Karpas-422 (cell line): ENCODE data around the gene ATL1. TPM values are rescaled to one million over a fixed set of nuclear protein-coding genes. Genes with fewer than 3 reads are reported as not detected.
A peak's percentile ranks its signal among the peaks of the same experiment; 100 is the strongest.
"Not testable (repeated sequence)": the region's sequence is repeated elsewhere in the genome, so short reads cannot be mapped to it uniquely, and the experiment has no call there.

Experiments
- DNase-seq: peaks from one replicate; pipeline ENCODE4 v3.0.0-alpha.2; 2015
- H2AFZ ChIP-seq: fragments of 200-600 bp; sonication (generic); 2 replicates; pipeline ENCODE4 v1.6.1; 2014; ENCODE audit warnings: antibody characterized with exemption, low read length, mixed read lengths
- H3K27ac ChIP-seq: fragments of 200-600 bp; sonication (generic); 2 replicates; pipeline ENCODE4 v1.5.1; 2014; ENCODE audit warnings: mild to moderate bottlenecking, low read length, moderate library complexity
- H3K27me3 ChIP-seq: fragments of 200-600 bp; sonication (generic); 2 replicates; pipeline ENCODE4 v1.6.1; 2014; ENCODE audit warnings: low read length, mixed read lengths
- H3K36me3 ChIP-seq: fragments of 200-600 bp; sonication (generic); 2 replicates; pipeline ENCODE4 v1.6.1; 2014; ENCODE audit warnings: low read length, mixed read lengths; ENCODE audit not compliant: insufficient read depth
- H3K4me1 ChIP-seq: fragments of 200-600 bp; sonication (generic); 2 replicates; pipeline ENCODE4 v1.6.1; 2014; ENCODE audit warnings: mild to moderate bottlenecking, low read length, mixed read lengths
- H3K4me2 ChIP-seq: fragments of 200-600 bp; sonication (generic); 2 replicates; pipeline ENCODE4 v1.6.1; 2014; ENCODE audit warnings: low read length, low read depth, mild to moderate bottlenecking; ENCODE audit not compliant: poor library complexity, severe bottlenecking
- H3K4me3 ChIP-seq: fragments of 200-600 bp; sonication (generic); 2 replicates; pipeline ENCODE4 v1.5.1; 2014; ENCODE audit warnings: mild to moderate bottlenecking, antibody characterized with exemption, low read length, mixed read lengths
- H3K79me2 ChIP-seq: fragments of 200-600 bp; sonication (generic); 2 replicates; pipeline ENCODE4 v1.6.1; 2014; ENCODE audit warnings: mild to moderate bottlenecking, low read length, mixed read lengths
- H3K9ac ChIP-seq: fragments of 200-600 bp; sonication (generic); 2 replicates; pipeline ENCODE4 v1.6.0; 2014; ENCODE audit warnings: low read length
- H3K9me2 ChIP-seq: fragments of 200-600 bp; sonication (generic), shearing (Covaris generic); replicated peaks from 2 replicates; pipeline ENCODE4 v1.6.0; 2014; ENCODE audit warnings: mild to moderate bottlenecking, low read length, moderate library complexity; ENCODE audit not compliant: insufficient read depth
- H3K9me3 ChIP-seq: fragments of 300-700, 200-600 bp; sonication (generic); 2 replicates; pipeline ENCODE4 v1.6.1; 2014; ENCODE audit warnings: low read length, mixed read lengths
- H4K20me1 ChIP-seq: fragments of 200-600 bp; sonication (generic); 2 replicates; pipeline ENCODE4 v1.6.1; 2014; ENCODE audit warnings: mild to moderate bottlenecking, antibody characterized with exemption, low read length, low read depth; ENCODE audit not compliant: insufficient read depth
- total RNA-seq: library from RNA; depleted of rRNA; stranded (reverse); fragments of >200 nt; shearing (Covaris generic); gene quantifications from 2 replicates; pipeline ENCODE4 v1.2.3, GENCODE V29; 2014; ENCODE audit warnings: low replicate concordance

ATL1 gene
- total RNA-seq, 1 experiment from 2014 or later, result 3.3 TPM

DNA sequence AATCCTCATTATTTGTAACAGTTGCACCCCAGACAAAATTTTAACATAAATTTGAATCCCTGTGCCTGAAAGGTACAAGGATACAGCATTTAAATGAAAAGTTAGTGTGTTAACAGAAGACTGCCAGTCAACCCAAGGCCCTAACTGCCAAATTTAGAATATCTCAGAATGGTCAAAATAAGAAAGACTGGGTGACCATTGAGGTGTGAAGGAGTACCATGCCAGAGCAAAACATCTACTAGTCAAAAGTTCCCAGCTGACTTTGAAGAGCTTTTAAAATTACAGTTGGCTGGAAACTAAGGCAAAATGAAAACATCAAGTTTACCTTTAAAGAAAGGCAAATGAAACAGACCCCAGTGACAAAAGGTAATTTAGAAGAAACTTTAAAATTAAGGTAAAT lies 89.7 kb downstream of the ATL1 start:
- Histone ChIP-seq H3K4me3 (no peak overlapping the region), H3K36me3 (no peaks in the 10 kb centered on the region), H3K27ac (no peak overlapping the region), H2AFZ (no peak overlapping the region), H3K9me3 (no peaks in the 10 kb centered on the region), H3K9me2 (no peaks in the 10 kb centered on the region), H4K20me1 (0 out of 2 replicates have a peak, but pooled peaks cover 1% of the 10 kb centered on the region), H3K4me1 (peaks cover 24% of the 10 kb centered on the region), H3K9ac (no peak overlapping the region), H3K79me2 (0 out of 2 replicates have a peak, but pooled peaks cover 13% of the 10 kb centered on the region), H3K27me3 (no peaks in the 10 kb centered on the region), H3K4me2 (no peak overlapping the region)
- DNase-seq, result no peak

DNA sequence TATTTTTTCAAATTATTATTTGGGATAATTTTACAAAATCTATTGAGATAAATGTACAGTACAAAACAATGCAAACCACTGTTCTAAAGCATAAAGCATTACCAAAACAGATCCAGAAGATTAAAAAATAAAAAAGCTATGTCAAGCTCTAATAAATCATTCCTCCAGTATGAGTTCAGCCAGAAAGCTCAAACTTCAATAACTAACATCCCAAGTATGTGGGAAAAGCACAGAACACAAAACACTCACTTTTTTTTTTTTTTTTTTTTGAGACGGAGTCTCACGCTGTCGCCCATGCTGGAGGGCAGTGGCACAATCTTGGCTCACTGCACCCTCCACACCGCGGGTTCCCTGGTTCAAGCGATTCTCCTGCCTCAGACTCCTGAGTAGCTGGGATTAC lies 96.8 kb downstream of the ATL1 start:
- no peaks in the 10 kb centered on the region for H3K27me3 ChIP-seq
- DNase-seq, result no peak
- peaks cover 22% of the 10 kb centered on the region for H3K79me2 ChIP-seq

DNA sequence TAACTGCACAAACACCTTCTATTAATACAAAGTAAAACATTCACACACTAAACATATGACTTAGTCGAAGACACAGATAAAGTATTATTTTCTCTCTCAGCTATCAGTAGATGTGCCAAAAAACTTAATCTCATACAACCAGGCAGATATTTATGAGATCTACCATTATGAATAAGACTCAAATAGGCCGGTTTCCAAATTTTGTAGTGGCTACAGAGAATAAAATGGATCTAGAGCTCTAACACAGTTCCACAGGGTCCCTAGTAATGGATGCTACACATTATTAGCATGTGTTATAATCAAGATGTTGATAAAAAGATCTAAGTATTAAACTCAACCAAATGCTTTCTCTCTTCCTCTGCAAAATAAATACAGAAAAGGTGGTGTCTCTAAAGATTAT lies 97.8 kb downstream of the ATL1 start:
- Histone ChIP-seq H3K36me3 (peaks cover 8% of the 10 kb centered on the region; the same call in 1 of the 2 replicates), H3K4me1 (no peaks in the 10 kb centered on the region), H3K9ac (no peak overlapping the region), H3K27me3 (no peaks in the 10 kb centered on the region), H3K4me2 (no peak overlapping the region), H3K9me3 (no peaks in the 10 kb centered on the region), H4K20me1 (0 out of 2 replicates have a peak, but pooled peaks cover 5% of the 10 kb centered on the region), H3K27ac (no peak overlapping the region), H3K9me2 (no peaks in the 10 kb centered on the region), H3K4me3 (no peak overlapping the region), H2AFZ (no peak overlapping the region), H3K79me2 (peaks cover 21% of the 10 kb centered on the region)
- DNase-seq, result no peak

More for the DNA sequence above, 96.8 kb downstream of the ATL1 start:
- H2AFZ ChIP-seq, result no peak overlapping the region
- H3K4me1 ChIP-seq, result no peaks in the 10 kb centered on the region
- no peaks in the 10 kb centered on the region for H3K9me2 ChIP-seq
- H3K9me3 ChIP-seq, result no peaks in the 10 kb centered on the region
- H3K36me3 ChIP-seq, result peaks cover 7% of the 10 kb centered on the region; the same call in 1 of the 2 replicates
- 0 out of 2 replicates have a peak, but pooled peaks cover 5% of the 10 kb centered on the region for H4K20me1 ChIP-seq
- no peak overlapping the region for H3K4me2 ChIP-seq
- no peak overlapping the region for H3K9ac ChIP-seq
- H3K27ac ChIP-seq, result no peak overlapping the region
- no peak overlapping the region for H3K4me3 ChIP-seq

DNA sequence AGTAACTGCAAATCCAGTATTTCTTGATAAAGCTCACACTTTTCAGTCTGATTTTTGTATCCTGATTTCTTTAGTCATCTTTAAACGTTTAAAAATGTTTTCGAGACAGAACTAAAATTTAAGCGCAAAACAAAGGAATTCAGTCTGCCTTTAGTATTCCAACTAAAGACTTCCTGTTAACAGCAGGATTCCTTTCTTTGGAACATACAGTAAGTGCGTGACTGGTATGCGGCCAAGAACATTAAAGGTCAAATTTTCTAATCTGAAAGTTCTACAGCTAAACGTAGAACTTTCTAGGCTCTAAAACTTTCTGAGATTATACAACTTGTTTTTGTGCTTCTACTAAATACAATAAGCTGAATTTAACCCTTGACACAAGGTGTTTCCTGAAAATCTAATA lies 98.3 kb downstream of the ATL1 start:
- H3K9me2 ChIP-seq, result no peaks in the 10 kb centered on the region
- no peaks in the 10 kb centered on the region for H3K27me3 ChIP-seq
- peaks cover 8% of the 10 kb centered on the region; the same call in 1 of the 2 replicates for H3K36me3 ChIP-seq
- no peaks in the 10 kb centered on the region for H3K4me1 ChIP-seq
- H3K9me3 ChIP-seq, result no peaks in the 10 kb centered on the region
- no peak for DNase-seq
- no peak overlapping the region for H2AFZ ChIP-seq
- peaks cover 21% of the 10 kb centered on the region for H3K79me2 ChIP-seq
- H3K9ac ChIP-seq, result no peak overlapping the region
- no peak overlapping the region for H3K4me3 ChIP-seq
- H3K27ac ChIP-seq, result no peak overlapping the region
- no peak overlapping the region for H3K4me2 ChIP-seq
- 0 out of 2 replicates have a peak, but pooled peaks cover 5% of the 10 kb centered on the region for H4K20me1 ChIP-seq

DNA sequence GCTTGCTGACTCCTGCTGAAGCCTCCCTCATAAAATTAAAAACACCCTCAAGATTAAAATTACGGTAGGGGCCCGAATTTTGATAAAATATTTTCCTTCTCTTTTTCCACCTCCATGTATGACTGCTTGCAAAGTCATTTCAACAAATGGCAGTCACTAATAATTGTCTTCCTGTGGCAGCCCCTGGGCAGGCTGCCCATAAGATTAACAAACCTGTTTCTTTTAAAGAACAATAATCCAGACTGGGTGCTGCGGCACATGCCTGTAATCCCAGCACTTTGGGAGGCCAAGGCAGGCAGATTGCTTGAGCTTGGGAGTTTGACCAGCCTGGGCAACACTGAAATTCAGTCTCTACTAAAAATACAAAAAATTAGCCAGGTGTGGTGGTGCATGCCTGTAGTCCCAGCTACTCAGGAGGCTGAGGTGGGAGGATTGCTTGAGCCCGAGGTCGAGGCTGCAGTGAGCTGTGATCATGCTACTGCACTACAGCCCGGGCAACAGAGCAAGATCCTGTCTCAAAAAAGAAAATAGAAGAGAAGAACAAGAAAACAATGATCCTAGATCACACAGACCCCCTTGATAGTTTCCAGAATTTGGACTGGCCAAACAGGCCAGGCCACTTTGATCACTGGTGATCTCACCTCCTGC lies 99.5 kb downstream of the ATL1 start:
- H3K36me3 ChIP-seq, result peaks cover 10% of the 10 kb centered on the region; the same call in 1 of the 2 replicates
- 0 out of 2 replicates have a peak, but pooled peaks cover 5% of the 10 kb centered on the region for H4K20me1 ChIP-seq
- no peaks in the 10 kb centered on the region for H3K27me3 ChIP-seq
- no peak for DNase-seq
- no peak overlapping the region for H3K4me3 ChIP-seq
- no peak overlapping the region for H2AFZ ChIP-seq
- H3K27ac ChIP-seq, result no peak overlapping the region
- no peaks in the 10 kb centered on the region for H3K9me2 ChIP-seq
- H3K9me3 ChIP-seq, result no peaks in the 10 kb centered on the region
- H3K4me1 ChIP-seq, result no peaks in the 10 kb centered on the region
- H3K79me2 ChIP-seq, result peaks cover 17% of the 10 kb centered on the region
- no peak overlapping the region for H3K9ac ChIP-seq
- H3K4me2 ChIP-seq, result no peak overlapping the region

DNA sequence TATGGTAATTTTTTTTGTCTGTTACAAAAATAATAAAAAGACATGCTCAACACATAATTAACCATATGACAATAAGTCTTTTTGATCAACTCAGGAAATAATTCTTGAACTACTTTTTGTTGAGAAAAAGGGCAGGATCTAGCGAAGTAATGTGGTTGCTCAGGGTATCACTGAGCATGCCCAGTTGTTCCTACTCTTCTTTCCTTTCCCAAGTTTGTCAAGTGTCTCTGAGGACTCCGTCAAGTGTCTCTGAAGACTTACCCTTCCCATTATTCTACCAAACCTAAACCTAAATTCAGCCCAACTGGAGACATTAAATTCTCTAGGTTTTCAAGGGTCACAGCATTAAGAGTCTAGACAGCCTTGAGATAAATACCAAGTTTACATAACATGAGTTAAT lies 104.6 kb downstream of the ATL1 start:
- H3K27me3 ChIP-seq, H3K9me3 ChIP-seq, H3K9me2 ChIP-seq, H4K20me1 ChIP-seq, DNase-seq, H3K4me3 ChIP-seq, H3K27ac ChIP-seq, H3K9ac ChIP-seq, H3K4me2 ChIP-seq, H2AFZ ChIP-seq: not testable (repeated sequence)
- Histone ChIP-seq H3K4me1 (peaks cover 31% of the 10 kb centered on the region), H3K36me3 (peaks cover 13% of the 10 kb centered on the region; the same call in 1 of the 2 replicates), H3K79me2 (peaks cover 25% of the 10 kb centered on the region)

DNA sequence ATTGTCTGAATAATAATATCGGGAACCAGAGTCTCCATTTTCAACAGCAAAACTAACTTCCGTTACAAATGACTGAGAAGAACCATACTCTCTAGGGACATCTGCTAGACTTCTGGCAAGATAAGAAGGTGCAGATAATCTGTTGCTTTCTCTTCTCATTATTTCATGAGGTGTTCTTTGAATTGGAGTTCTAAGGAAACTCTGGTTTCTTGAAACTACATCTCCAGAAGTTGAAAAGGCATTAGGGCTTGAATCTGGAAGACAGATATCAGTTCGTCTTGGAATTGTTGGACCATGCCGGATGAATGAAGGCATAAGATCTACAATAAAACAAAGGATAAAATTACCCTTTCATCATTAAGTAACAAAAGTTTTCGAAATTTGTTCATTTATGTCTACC lies 105.4 kb downstream of the ATL1 start:
- H3K9ac ChIP-seq, result not testable (repeated sequence)
- Histone ChIP-seq H3K4me3 (peak overlapping the region; percentile 21; the same call in 1 of the 2 replicates), H3K4me2 (peak overlapping the region; percentile 91)

DNA sequence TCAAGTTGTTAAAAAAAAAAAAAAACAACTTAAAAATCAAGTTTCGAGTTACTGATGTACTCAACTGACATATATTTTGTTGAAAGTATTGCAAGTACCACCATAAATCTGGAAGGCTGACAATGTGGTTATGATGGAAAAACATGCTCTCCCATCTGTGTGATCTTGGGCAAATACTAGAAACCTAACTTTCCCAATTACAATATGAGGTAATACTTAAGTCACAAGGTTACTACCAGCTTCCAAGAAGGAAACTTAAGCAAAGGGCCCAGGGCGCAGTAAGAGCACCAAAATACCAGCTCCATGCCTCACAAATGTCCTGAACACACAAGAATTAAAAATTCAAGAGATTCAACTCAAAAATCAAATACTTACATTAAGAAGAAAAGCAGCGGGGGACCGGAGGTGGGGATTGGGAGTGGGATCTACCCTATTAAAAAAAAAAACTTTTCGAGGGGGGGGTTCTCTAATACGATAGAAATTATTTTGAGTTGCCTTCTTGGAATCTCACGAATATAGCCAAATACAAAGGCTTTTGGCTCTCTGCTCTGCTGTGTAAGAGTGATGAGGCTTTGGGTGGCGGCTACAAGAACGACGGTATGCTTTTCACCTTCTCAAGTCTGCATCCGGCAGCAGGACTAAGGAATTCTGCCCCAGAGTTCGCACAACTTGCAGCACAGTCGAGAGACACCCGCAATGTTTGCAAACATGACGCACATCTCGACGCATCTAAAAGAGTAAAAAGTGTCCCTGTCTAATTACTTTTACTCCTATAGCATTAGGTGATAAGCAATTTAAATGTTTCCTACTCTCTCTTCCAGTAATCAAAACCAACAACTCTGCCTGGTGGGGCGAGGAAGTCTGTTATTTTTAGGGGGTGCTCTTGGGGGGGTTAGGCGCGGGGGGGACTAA lies 107.1 kb downstream of the ATL1 start:
- H4K20me1 ChIP-seq, result no peaks in the 10 kb centered on the region
- DNase-seq, result peak; percentile 73
- H2AFZ ChIP-seq, result peak overlapping the region; percentile 98
- peaks cover 31% of the 10 kb centered on the region for H3K4me1 ChIP-seq
- peaks cover 6% of the 10 kb centered on the region; the same call in 1 of the 2 replicates for H3K36me3 ChIP-seq
- H3K9ac ChIP-seq, result peak overlapping the region; percentile 76
- no peaks in the 10 kb centered on the region for H3K9me3 ChIP-seq
- no peaks in the 10 kb centered on the region for H3K9me2 ChIP-seq
- peak overlapping the region; percentile 91 for H3K4me2 ChIP-seq
- H3K79me2 ChIP-seq, result peaks cover 22% of the 10 kb centered on the region
- no peak overlapping the region for H3K27ac ChIP-seq
- no peaks in the 10 kb centered on the region for H3K27me3 ChIP-seq
- peak overlapping the region; percentile 75 for H3K4me3 ChIP-seq

More for the DNA sequence above, 105.4 kb downstream of the ATL1 start:
- H3K9me3 ChIP-seq, H2AFZ ChIP-seq, H3K27me3 ChIP-seq, H4K20me1 ChIP-seq, H3K9me2 ChIP-seq, H3K27ac ChIP-seq, DNase-seq: not testable (repeated sequence)
- peaks cover 25% of the 10 kb centered on the region for H3K79me2 ChIP-seq
- peaks cover 31% of the 10 kb centered on the region for H3K4me1 ChIP-seq
- H3K36me3 ChIP-seq, result peaks cover 13% of the 10 kb centered on the region; the same call in 1 of the 2 replicates
